ENCODE data around the gene RAI14.

Gene RAI14

GRCh38 chr5:34656001-34656699 lies at the start of gene RAI14:
RAI14 (plus strand) TSS chr5:34656328; CDS start chr5:34686920, 30,592 bp downstream.
- peak; percentile 78 for DNase-seq

GRCh38 chr5:34608368-34608767 lies 47.8 kb upstream of the RAI14 start:
- no peak for DNase-seq

- DNase-seq: peak; percentile 10
These were observed 47.1 kb upstream of the RAI14 start for GRCh38 chr5:34608859-34609648.

- DNase-seq: no peak
These were observed 46.1 kb upstream of the RAI14 start for GRCh38 chr5:34609951-34610441.

- DNase-seq: no peak
These were observed 45.6 kb upstream of the RAI14 start for GRCh38 chr5:34610546-34610945.

- DNase-seq: no peak
These were observed 44.4 kb upstream of the RAI14 start for GRCh38 chr5:34611464-34612415.

- peak; percentile 60 for DNase-seq
These were observed 39.5 kb upstream of the RAI14 start for GRCh38 chr5:34616651-34617050.

GRCh38 chr5:34618371-34619065 lies 37.6 kb upstream of the RAI14 start:
- no peak for DNase-seq

- DNase-seq: no peak
These were observed 35.9 kb upstream of the RAI14 start for GRCh38 chr5:34620185-34620584.

- DNase-seq: no peak
These were observed 34.6 kb upstream of the RAI14 start for GRCh38 chr5:34621277-34622097.

GRCh38 chr5:34622098-34622400 lies 34.1 kb upstream of the RAI14 start:
- no peak for DNase-seq

GRCh38 chr5:34624691-34625090 lies 31.4 kb upstream of the RAI14 start:
- no peak for DNase-seq

- DNase-seq: no peak
These were observed 30.9 kb upstream of the RAI14 start for GRCh38 chr5:34625246-34625645.

- no peak for DNase-seq
These were observed 30.1 kb upstream of the RAI14 start for GRCh38 chr5:34626036-34626435.

- DNase-seq: no peak
These were observed 29.4 kb upstream of the RAI14 start for GRCh38 chr5:34626751-34627150.

- DNase-seq: no peak
These were observed 28.3 kb upstream of the RAI14 start for GRCh38 chr5:34627794-34628193.

- DNase-seq: no peak
These were observed 27.8 kb upstream of the RAI14 start for GRCh38 chr5:34628373-34628772.

GRCh38 chr5:34630596-34630995 lies 25.5 kb upstream of the RAI14 start:
- no peak for DNase-seq

GRCh38 chr5:34632807-34633422 lies 23.2 kb upstream of the RAI14 start:
- DNase-seq: no peak

GRCh38 chr5:34639852-34640626 lies 16.1 kb upstream of the RAI14 start:
- no peak for DNase-seq
